HUES48 (cell line): Measurements from ENCODE around the gene PEX5L.
A peak's percentile ranks its signal among the peaks of the same experiment; 100 is the strongest.

Experiments used
- H3K27ac ChIP-seq: one replicate; pipeline ENCODE4 v1.7.0; 2013; ENCODE audit warnings: low read depth, low read length, inconsistent platforms
- H3K27me3 ChIP-seq: 2 replicates; pipeline ENCODE4 v1.6.1; 2013; ENCODE audit warnings: mild to moderate bottlenecking, low read length; ENCODE audit not compliant: control insufficient read depth, insufficient read depth
- H3K36me3 ChIP-seq: 2 replicates; pipeline ENCODE4 v1.6.1; 2013; ENCODE audit warnings: low read length; ENCODE audit not compliant: control insufficient read depth, insufficient read depth
- H3K4me1 ChIP-seq: 2 replicates; pipeline ENCODE4 v1.6.1; 2013; ENCODE audit warnings: mild to moderate bottlenecking, low read length; ENCODE audit not compliant: control insufficient read depth, insufficient read depth
- H3K4me3 ChIP-seq: 2 replicates; pipeline ENCODE4 v1.5.1; 2013; ENCODE audit warnings: mild to moderate bottlenecking, low read depth, low read length
- H3K9ac ChIP-seq: 2 replicates; pipeline ENCODE4 v1.6.1; 2013; ENCODE audit warnings: mild to moderate bottlenecking, low read depth, low read length, moderate library complexity
- H3K9me3 ChIP-seq: 2 replicates; pipeline ENCODE4 v1.6.1; 2013; ENCODE audit warnings: low read length; ENCODE audit not compliant: control insufficient read depth, insufficient read depth

Gene PEX5L

GRCh38 chr3:179876440-179876839 is 160.3 kb downstream of the PEX5L start:
- no peak overlapping the region for H3K27ac ChIP-seq
- H3K4me1 ChIP-seq = peaks cover 22% of the 10 kb centered on the region
- H3K4me3 ChIP-seq = no peak overlapping the region
- no peaks in the 10 kb centered on the region for H3K27me3 ChIP-seq
- H3K36me3 ChIP-seq = no peaks in the 10 kb centered on the region
- H3K9ac ChIP-seq = no peak overlapping the region
- no peaks in the 10 kb centered on the region for H3K9me3 ChIP-seq

GRCh38 chr3:179872842-179873241 is 163.9 kb downstream of the PEX5L start:
- Histone ChIP-seq H3K9ac (no peak overlapping the region), H3K27me3 (no peaks in the 10 kb centered on the region), H3K4me3 (no peak overlapping the region), H3K9me3 (no peaks in the 10 kb centered on the region), H3K36me3 (no peaks in the 10 kb centered on the region), H3K27ac (no peak overlapping the region), H3K4me1 (peaks cover 15% of the 10 kb centered on the region)

DNA sequence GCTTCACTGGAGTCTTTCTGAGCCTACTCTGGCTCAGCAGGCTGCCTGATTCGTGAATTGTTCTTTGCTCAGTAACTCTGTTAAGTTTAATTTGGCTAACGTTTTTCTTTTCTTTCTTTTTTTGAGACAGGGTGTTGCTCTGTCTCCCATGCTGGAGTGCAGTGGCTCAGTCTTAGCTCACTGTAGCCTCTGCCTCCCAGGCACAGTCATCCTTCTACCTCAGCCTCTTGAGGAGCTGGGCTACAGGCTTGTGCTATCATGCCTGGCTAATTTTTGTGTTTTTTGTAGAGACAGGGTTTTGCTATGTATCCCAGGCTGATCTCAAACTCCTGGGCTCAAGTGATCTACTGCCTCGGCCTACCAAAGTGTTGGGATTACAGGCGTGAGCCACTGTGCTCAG is 165.0 kb downstream of the PEX5L start:
- H3K9me3 ChIP-seq = no peaks in the 10 kb centered on the region
- H3K4me1 ChIP-seq = peaks cover 15% of the 10 kb centered on the region
- no peak overlapping the region for H3K4me3 ChIP-seq
- H3K27me3 ChIP-seq = no peaks in the 10 kb centered on the region
- no peaks in the 10 kb centered on the region for H3K36me3 ChIP-seq
- H3K27ac ChIP-seq = no peak overlapping the region
- H3K9ac ChIP-seq = no peak overlapping the region

- Histone ChIP-seq H3K9ac (no peak overlapping the region), H3K4me1 (peaks cover 15% of the 10 kb centered on the region), H3K27ac (peak overlapping the region; percentile 28), H3K36me3 (no peaks in the 10 kb centered on the region), H3K27me3 (no peaks in the 10 kb centered on the region), H3K4me3 (no peak overlapping the region), H3K9me3 (no peaks in the 10 kb centered on the region)
These were observed 168.0 kb downstream of the PEX5L start for GRCh38 chr3:179868715-179869114.

DNA sequence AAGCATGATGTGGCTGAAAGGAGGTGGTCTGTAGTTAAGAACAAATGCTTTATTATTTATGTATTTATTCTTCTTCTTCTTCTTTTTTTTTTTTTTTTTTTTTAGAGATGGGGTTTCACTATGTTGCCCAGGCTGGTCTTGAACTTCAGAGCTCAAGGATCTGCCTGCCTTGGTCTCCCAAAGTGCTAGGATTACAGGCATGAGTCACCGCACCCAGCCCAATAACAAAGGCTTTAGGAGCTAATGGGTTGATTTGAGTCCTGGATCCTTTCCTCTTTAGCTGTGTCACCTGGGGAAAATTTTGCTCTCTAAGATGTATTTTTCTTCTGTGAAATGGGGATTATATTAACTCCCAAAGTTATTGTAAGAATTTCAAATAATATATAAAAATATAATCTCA is 168.8 kb downstream of the PEX5L start:
- H3K36me3 ChIP-seq = no peaks in the 10 kb centered on the region
- H3K9me3 ChIP-seq = no peaks in the 10 kb centered on the region
- no peaks in the 10 kb centered on the region for H3K27me3 ChIP-seq
- peaks cover 15% of the 10 kb centered on the region for H3K4me1 ChIP-seq
- no peak overlapping the region for H3K27ac ChIP-seq
- no peak overlapping the region for H3K4me3 ChIP-seq
- no peak overlapping the region for H3K9ac ChIP-seq

DNA sequence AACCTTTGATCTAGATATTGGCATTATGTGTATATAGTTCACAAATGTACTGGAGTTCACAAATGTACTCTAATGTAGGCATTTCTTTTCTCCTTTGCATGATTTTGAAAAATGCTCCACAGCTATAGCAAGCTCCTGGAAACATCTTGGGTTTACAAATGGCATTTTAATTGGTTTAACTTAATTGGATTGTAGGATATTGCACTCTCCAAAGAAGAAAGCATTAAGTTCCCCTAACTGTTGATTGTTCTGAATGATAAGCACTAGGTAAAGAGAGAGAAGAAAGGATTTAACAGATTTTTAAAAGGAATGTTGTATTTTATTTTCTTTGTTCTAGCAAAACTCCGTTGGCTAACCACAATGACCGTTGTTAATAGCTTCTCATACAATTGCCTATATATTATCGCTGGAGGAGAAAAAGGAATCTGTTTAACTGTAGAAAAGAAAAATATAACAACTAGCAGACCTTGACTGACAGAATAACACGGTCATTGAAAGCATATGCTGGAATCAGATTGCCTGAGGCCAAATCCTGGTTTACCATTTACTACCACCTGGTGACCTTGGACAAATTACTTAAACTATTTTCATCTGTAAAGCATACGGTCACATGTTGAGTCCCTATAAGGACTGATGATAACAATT is 170.8 kb downstream of the PEX5L start:
- Histone ChIP-seq H3K4me1 (peaks cover 4% of the 10 kb centered on the region; the same call in 1 of the 2 replicates), H3K9me3 (no peaks in the 10 kb centered on the region), H3K27me3 (no peaks in the 10 kb centered on the region), H3K9ac (no peak overlapping the region), H3K27ac (no peak overlapping the region), H3K36me3 (no peaks in the 10 kb centered on the region), H3K4me3 (no peak overlapping the region)

DNA sequence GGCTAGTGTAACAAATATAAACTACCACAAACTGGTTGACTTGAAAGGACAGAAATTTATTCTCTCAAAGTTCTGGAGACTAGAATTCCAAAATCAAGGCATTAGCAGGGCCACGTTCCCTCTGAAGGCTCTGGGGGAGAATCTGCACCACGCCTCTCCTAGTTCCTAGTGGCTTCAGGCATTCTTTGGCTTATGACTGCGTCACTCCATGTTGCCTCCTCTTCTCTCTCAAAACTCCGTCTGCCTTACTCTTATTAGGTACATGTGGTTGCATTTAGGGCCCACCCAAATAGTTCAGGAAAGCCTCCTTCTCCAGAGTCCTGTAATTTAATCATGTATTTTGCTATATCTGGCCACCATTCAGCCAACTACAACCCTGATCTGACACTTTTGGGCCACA is 174.8 kb downstream of the PEX5L start:
- Histone ChIP-seq H3K9me3 (no peaks in the 10 kb centered on the region), H3K4me1 (no peaks in the 10 kb centered on the region; the same call in 1 of the 2 replicates), H3K27ac (no peak overlapping the region), H3K27me3 (no peaks in the 10 kb centered on the region), H3K36me3 (no peaks in the 10 kb centered on the region), H3K9ac (no peak overlapping the region), H3K4me3 (no peak overlapping the region)

DNA sequence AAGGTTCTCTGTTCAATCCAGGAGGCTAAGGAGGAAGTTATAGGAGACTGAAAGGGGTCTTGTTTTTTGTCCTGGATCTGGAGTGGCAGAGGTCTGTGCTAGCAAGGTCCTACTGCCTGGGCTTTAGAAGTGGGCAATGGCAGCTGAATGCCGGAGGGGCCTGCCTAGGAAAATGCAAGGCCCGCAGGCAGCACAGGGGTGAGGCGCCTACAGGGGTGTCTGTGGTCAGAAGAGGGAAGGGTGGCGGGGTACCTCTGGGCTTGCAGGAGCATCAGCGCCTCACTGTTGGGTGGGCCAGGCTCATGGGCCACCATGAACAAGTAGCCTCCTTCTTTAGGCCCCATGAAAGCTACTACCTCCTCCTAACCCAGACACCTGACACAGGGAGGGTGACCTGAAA is 175.4 kb downstream of the PEX5L start:
- Histone ChIP-seq H3K27me3 (no peaks in the 10 kb centered on the region), H3K9ac (no peak overlapping the region), H3K9me3 (no peaks in the 10 kb centered on the region), H3K27ac (no peak overlapping the region), H3K4me3 (no peak overlapping the region), H3K36me3 (no peaks in the 10 kb centered on the region), H3K4me1 (no peaks in the 10 kb centered on the region; the same call in 1 of the 2 replicates)

DNA sequence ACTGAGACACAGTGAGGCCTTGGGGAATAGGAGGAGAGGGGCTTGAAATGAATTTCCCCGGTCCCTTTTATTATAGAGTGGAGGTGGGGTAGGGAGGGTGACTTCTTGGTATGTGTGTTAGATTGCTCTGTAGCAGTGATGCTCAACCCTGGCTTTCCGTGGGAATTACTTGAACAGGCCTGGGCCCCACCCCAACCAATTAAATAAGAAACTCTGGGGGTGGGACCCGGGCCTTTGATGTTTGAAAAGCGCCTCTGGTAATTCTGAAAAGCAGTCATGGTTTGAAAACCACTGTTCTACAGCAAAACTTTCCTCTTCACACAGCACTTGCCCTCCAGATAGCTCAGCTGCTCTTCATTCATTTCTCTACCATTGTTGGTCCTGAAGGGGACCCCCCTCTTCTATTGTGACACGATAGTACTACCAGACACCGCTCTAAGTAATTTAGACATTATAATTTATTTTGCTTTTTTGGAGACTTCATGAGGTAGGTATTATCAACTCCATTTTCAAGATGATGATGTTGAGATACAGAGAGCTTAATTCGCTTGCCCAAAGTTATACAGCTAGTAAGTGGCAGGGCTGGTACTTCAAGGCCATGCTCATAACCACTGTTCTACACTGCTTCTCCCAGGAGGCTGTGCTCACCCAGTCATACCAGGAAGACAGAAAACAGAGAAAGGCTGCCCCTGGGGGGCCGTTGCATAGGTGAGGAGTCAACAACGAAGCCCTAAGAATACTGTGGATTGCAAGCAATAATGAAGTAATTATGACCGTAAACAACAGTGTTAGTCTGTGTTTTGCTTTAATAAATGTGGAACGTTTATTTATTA is 176.2 kb downstream of the PEX5L start:
- no peaks in the 10 kb centered on the region; the same call in 1 of the 2 replicates for H3K4me1 ChIP-seq

DNA sequence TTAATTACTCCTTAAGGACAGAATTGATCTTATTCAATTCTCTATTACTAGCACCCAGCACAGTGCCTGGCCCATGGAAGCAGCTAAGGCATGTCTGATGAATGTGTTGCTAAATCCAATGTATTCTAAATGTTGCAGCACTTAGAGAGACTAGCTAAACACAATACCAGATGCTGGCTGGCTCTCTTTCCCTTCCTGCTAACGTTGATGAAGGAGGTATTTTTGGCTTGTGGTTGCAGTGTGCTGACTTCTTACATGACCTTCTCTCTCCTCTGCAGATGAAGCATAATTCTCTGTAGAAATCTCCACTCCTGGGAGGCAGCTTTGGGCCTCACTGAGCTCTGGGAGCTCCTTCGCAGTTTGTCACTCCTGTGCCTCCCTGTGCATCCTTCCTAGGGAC is 183.6 kb downstream of the PEX5L start:
- no peaks in the 10 kb centered on the region for H3K27me3 ChIP-seq
- H3K9ac ChIP-seq = no peak overlapping the region
- no peaks in the 10 kb centered on the region for H3K9me3 ChIP-seq
- H3K36me3 ChIP-seq = no peaks in the 10 kb centered on the region
- H3K27ac ChIP-seq = no peak overlapping the region
- no peak overlapping the region for H3K4me3 ChIP-seq
- H3K4me1 ChIP-seq = no peaks in the 10 kb centered on the region

More for the DNA sequence above, 176.2 kb downstream of the PEX5L start:
- Histone ChIP-seq H3K36me3 (no peaks in the 10 kb centered on the region), H3K4me3 (no peak overlapping the region), H3K9me3 (no peaks in the 10 kb centered on the region), H3K27me3 (no peaks in the 10 kb centered on the region), H3K9ac (no peak overlapping the region), H3K27ac (no peak overlapping the region)

DNA sequence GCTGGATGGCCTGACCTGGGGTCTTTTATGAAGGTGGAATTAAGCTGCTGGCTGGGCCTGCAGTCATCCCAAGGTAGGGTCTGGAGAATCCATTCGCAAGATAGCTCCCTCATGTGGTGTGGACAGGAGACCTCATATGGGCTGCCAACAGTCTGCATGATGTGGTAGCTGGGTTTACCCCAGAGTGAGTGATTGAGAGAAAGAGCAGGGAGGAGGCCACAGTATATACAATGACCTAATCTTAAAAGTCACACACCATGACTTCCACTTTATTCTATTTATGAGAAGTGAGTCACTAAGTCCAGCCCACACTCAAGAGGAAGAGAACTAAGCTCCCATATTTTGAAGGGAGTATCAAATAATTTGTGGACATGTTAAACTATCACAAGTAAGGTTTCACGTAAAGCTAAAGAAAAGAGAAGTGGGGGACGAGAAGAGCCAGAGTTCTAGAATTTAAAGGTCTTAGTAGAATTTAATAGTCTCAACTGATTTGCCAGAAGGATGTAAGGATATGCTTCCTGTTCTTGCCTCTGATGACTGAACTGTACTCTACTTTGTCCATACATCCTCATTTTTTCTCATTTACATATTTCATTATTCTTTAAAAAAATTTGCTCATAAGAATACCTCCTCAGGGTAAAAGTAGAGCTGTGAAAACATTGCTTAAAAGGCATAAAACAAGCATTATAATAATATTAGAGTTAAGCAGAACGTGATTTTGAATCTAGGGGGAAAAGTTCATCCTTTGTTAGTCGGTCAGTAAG is 184.4 kb downstream of the PEX5L start:
- Histone ChIP-seq H3K27me3 (no peaks in the 10 kb centered on the region), H3K9ac (no peak overlapping the region), H3K9me3 (no peaks in the 10 kb centered on the region), H3K4me3 (no peak overlapping the region), H3K4me1 (no peaks in the 10 kb centered on the region), H3K27ac (no peak overlapping the region), H3K36me3 (no peaks in the 10 kb centered on the region)
